GM12891 (cell line): Measurements from ENCODE around the gene IL22RA1.

Experiments used
- PAX5 ChIP-seq: IDR thresholded peaks from 2 replicates; pipeline ENCODE4 v1.6.1; 2011; ENCODE audit warnings: low read length, moderate library complexity, mild to moderate bottlenecking; ENCODE audit not compliant: insufficient read depth, severe bottlenecking
- POLR2A ChIP-seq: IDR thresholded peaks from 2 replicates; pipeline ENCODE4 v1.6.1; 2011; ENCODE audit warnings: low read depth, low read length, control low read depth
- POLR2AphosphoS5 ChIP-seq: IDR thresholded peaks from 2 replicates; pipeline ENCODE4 v1.6.1; 2011; ENCODE audit warnings: low read depth, low read length, control low read depth
- POU2F2 ChIP-seq: IDR thresholded peaks from 2 replicates; pipeline ENCODE4 v1.6.1; 2011; ENCODE audit warnings: low read depth, mild to moderate bottlenecking, control low read depth, low read length, moderate library complexity
- SPI1 ChIP-seq: IDR thresholded peaks from 2 replicates; pipeline ENCODE4 v1.6.1; 2011; ENCODE audit warnings: low read depth, low read length, control low read depth
- TAF1 ChIP-seq: IDR thresholded peaks from 2 replicates; pipeline ENCODE4 v1.6.1; 2011; ENCODE audit warnings: low read depth, low read length, control low read depth

GRCh38 chr1:24147194-24147593 is 4.3 kb upstream of the IL22RA1 start:
- no peak for TF ChIP-seq POLR2A
- no peak for TF ChIP-seq POU2F2
- TF ChIP-seq TAF1 = no peak
- no peak for TF ChIP-seq POLR2AphosphoS5
- no peak for TF ChIP-seq SPI1
- TF ChIP-seq PAX5 = no peak
